Heart left ventricle (tissue), 13 donors: ENCODE data around the gene CNPY3.
"Not testable (repeated sequence)": the region's sequence is repeated elsewhere in the genome, so short reads cannot be mapped to it uniquely, and the experiment has no call there.

ENCODE experiments used
- CTCF ChIP-seq, 12 donors: fragments of 200-600 bp; sonication (generic) in 4 of 12; IDR thresholded peaks; one replicate each; pipeline versions ENCODE4 v1.5.0 to v1.8.0; 2018 to 2022; ENCODE audit warnings: antibody characterized with exemption in 12 of 12, mild to moderate bottlenecking in 5 of 12
- POLR2A ChIP-seq, 2 donors: fragments of 450-650 bp; IDR thresholded peaks; one replicate each; pipeline ENCODE4 v1.6.1; 2017; ENCODE audit warnings: antibody characterized with exemption in 2 of 2, mild to moderate bottlenecking in 2 of 2, moderate library complexity in 2 of 2
- donor health status: ischemic (EF 13 %, LVEDD 7.1; RV severe dilation, severe dysfunction).
- donor health status: DM: no; HTN: yes; CAD: no.
- donor health status: DM: no; HTN: no; CAD: no.
- donor health status: ischemic (EF 25% LVEDD 6.9; RV normal size, moderate dysfunction).
- donor health status: ischemic (EF 25% LVEDD 5.7; RV mildly dilated, moderate dysfunction).
- donor health status: ischemic (EF 35%, LVEDD 5.7; RV mildly dilated, moderate dysfunction).
- donor health status: nonischemic (EF 11% LVEDD 7.7; RV severe dilation, severe dysfunction).
- donor health status: DM: yes; HTN: yes; CAD: no.
- donor health status: PGD.
- donor health status: ischemic (EF 29% LVEDD 5.4; RV normal size, mild dysfunction).
- donor health status: nonischemic (EF 23%, LVEDD 6.1; RV moderate dilation, normal function).

GRCh38 chr6:42941356-42941755 lies 12.1 kb downstream of the CNPY3 start:
- not testable (repeated sequence) for TF ChIP-seq CTCF, POLR2A (IDR thresholded peaks at IDR 0.05)
